Esophagus muscularis mucosa (tissue), 3 donors: ENCODE data around the gene B4GALNT1.

Source experiments
- POLR2A ChIP-seq: fragments of 450-650 bp; IDR thresholded peaks from one replicate; pipeline ENCODE4 v1.6.1; 2017; ENCODE audit warnings: antibody characterized with exemption, moderate library complexity, mild to moderate bottlenecking, low read depth
- TF ChIP-seq, protein P1 (sequence below), 3 experiments: fragments of 200-600 bp in 2 of 3; fragments of 450-650 bp in 1 of 3; sonication (generic) in 2 of 3; IDR thresholded peaks; one replicate each; pipeline ENCODE4 v1.5.1; 2017 to 2019; ENCODE audit warnings: antibody characterized with exemption in 3 of 3, mild to moderate bottlenecking in 2 of 3, moderate library complexity in 1 of 3

- no peak for TF ChIP-seq POLR2A
- TF ChIP-seq, protein P1, sequence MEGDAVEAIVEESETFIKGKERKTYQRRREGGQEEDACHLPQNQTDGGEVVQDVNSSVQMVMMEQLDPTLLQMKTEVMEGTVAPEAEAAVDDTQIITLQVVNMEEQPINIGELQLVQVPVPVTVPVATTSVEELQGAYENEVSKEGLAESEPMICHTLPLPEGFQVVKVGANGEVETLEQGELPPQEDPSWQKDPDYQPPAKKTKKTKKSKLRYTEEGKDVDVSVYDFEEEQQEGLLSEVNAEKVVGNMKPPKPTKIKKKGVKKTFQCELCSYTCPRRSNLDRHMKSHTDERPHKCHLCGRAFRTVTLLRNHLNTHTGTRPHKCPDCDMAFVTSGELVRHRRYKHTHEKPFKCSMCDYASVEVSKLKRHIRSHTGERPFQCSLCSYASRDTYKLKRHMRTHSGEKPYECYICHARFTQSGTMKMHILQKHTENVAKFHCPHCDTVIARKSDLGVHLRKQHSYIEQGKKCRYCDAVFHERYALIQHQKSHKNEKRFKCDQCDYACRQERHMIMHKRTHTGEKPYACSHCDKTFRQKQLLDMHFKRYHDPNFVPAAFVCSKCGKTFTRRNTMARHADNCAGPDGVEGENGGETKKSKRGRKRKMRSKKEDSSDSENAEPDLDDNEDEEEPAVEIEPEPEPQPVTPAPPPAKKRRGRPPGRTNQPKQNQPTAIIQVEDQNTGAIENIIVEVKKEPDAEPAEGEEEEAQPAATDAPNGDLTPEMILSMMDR (IDR thresholded peaks at IDR 0.05) = no peak
Observed at GRCh38 chr12:57629897-57630471, 3.0 kb downstream of the B4GALNT1 start.
